HEK293 (cell line): ENCODE data around the gene SETD9.

Experiments
- CTCF ChIP-seq: fragments of 450-650 bp; formaldehyde crosslinking; IDR thresholded peaks from 2 replicates; pipeline ENCODE4 v1.5.1; 2016; ENCODE audit warnings: missing biosample characterization, missing genetic modification characterization
- OVOL3 ChIP-seq: fragments of 450-650 bp; formaldehyde crosslinking; IDR thresholded peaks from 2 replicates; pipeline ENCODE4 v1.5.1; 2016; ENCODE audit warnings: missing biosample characterization, missing genetic modification characterization
- RBAK ChIP-seq: fragments of 450-650 bp; formaldehyde crosslinking; IDR thresholded peaks from 2 replicates; pipeline ENCODE4 v1.5.1; 2016; ENCODE audit warnings: missing biosample characterization, missing genetic modification characterization
- ZBTB44 ChIP-seq: fragments of 450-650 bp; IDR thresholded peaks from 2 replicates; pipeline ENCODE4 v1.5.1; 2018; ENCODE audit warnings: missing biosample characterization, mild to moderate bottlenecking, missing genetic modification characterization
- ZBTB48 ChIP-seq: fragments of 450-650 bp; formaldehyde crosslinking; IDR thresholded peaks from 2 replicates; pipeline ENCODE4 v1.5.1; 2016; ENCODE audit warnings: missing biosample characterization, missing genetic modification characterization
- ZNF138 ChIP-seq: fragments of 450-650 bp; formaldehyde crosslinking; IDR thresholded peaks from 2 replicates; pipeline ENCODE4 v1.5.1; 2016; ENCODE audit warnings: missing biosample characterization, missing genetic modification characterization, borderline replicate concordance
- ZNF140 ChIP-seq: fragments of 450-650 bp; formaldehyde crosslinking; IDR thresholded peaks from 2 replicates; pipeline ENCODE4 v1.5.1; 2016; ENCODE audit warnings: missing biosample characterization, missing genetic modification characterization
- ZNF639 ChIP-seq: fragments of 450-650 bp; formaldehyde crosslinking; IDR thresholded peaks from 2 replicates; pipeline ENCODE4 v1.5.1; 2016; ENCODE audit warnings: missing biosample characterization, missing genetic modification characterization

GRCh38 chr5:56900395-56900794 is 9.0 kb upstream of the SETD9 start:
- TF ChIP-seq CTCF (tag by site-specific recombination) (no peak), ZNF639 (no peak), ZBTB44 (no peak), ZNF138 (tag by site-specific recombination) (no peak), ZNF140 (tag by site-specific recombination) (no peak), ZBTB48 (no peak), RBAK (tag by site-specific recombination) (no peak), OVOL3 (tag by site-specific recombination) (no peak)
